C4-2B (cell line): Measurements from ENCODE around the gene ADRA1B.

Experiments used
- CTCF ChIP-seq: fragments of 450-650 bp; conservative IDR thresholded peaks from 2 replicates; pipeline ENCODE4 v1.5.1; 2017; ENCODE audit warnings: mild to moderate bottlenecking
- ZFX ChIP-seq: fragments of 450-650 bp; IDR thresholded peaks from 2 replicates; pipeline ENCODE4 v1.6.1; 2017

GRCh38 chr5:159880676-159881075, 35.6 kb upstream of the ADRA1B start:
- TF ChIP-seq CTCF: no peak
- no peak for TF ChIP-seq ZFX
